ENCODE measurements around the gene CCDC39.
A peak's percentile ranks its signal among the peaks of the same experiment; 100 is the strongest.

Gene CCDC39

GRCh38 chr3:180679178-180680096 lies at the start of gene CCDC39:
Gene CCDC39, minus strand, starts transcription at chr3:180679489. Its CDS starts 109 bp downstream, at chr3:180679380.
- peak; percentile 55 for DNase-seq

DNA sequence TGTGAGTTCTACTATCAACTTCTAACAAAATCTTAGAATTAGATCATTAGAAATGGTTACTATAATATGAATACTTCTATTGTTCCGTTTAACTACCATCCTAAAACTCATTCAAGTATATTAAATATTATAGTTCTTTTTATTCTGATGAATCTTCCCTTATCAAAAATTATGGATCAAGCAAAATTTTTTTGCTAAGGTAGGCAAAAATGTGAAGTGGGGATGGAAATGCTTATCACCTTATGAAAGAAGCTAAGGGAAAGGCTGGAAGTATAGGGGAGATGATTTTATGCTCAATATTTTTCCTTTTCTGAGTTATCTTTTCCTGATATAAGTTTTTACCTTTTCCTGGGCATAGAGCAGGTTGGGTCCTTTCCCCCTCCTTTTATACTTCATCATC lies 40.7 kb upstream of the CCDC39 start:
- DNase-seq: no peak

- no peak for DNase-seq
Measured at GRCh38 chr3:180707896-180708295, 28.6 kb upstream of the CCDC39 start.

GRCh38 chr3:180705619-180706018 lies 26.3 kb upstream of the CCDC39 start:
- DNase-seq: no peak

DNA sequence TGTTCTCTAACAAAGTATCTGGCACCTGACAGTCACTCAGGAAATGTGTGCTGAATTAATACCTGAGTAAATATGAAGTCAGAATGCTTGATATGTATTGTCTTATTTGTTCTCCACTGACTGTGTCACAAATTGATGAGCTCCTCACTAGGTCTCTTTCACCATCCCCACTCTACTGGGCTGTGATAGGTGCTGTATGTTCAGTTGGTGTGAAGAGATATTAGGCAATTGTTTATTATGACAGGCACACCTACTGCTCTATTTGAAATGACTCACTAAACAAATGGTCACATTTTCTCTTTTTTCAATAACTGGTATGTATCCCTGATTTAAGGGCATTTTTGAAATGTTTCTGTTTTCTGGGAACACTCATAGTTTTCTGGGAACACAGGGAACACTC lies 25.2 kb upstream of the CCDC39 start:
- DNase-seq: no peak

DNA sequence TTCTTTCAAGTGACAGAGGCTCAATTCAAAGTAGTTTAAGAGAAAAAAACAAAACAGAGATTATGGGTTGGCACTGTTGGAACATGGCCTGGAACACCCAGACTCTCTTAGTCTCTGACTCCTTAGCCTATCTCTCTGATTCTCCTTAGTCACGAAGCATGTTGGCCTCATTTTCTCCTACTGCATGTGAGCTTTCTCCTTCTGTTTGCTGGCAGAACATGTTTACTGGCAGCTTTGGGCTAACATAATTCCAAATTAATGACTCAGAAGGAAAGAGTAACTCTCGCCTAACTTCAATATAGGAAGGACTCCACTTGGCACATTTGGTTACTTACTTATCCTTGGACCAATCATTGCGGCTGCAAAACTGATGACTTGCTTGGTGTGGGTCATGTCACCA lies 21.7 kb upstream of the CCDC39 start:
- DNase-seq: no peak

DNA sequence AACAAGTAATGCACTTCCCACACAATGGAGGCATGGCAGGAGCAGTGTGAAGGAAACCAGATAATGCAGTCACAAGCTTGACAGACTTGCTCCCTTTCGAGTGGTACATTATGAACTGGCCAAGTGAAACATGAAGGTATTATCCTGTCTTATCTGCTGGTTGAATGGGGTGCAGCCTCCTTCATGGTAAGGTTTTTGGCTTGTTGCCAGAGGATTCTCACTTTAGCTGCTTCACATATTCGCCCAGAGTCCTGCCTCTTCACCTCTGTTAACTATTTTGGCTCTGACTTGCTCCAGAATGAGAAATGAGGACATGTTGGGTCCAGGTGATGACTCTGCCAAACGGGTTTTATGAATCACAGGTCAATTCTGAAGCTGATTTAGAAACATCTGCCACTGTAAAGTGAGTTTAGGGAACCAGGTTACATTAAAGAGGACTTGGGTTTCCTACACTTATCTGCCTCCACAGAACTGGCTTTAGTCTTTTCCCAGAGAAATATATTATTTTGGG lies 19.5 kb upstream of the CCDC39 start:
- DNase-seq: no peak

DNA sequence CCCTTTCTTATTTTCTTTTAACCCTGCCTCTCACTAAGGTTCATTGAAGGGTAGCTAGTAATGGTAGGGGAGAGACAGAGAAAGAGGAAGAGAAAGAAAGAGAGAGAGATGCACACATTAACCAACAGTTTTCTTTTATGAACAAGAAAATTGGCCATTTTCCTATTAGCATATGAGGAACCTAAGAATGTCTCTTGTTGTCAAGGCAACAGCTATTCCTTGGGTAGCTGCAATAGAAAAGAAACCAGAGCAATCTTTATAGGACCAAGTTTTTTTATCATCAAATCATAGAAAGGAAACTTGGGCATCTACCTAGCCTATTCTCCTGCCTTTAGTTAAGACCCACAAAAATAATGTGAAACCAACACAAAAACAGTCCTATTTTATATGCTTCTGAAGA lies 15.0 kb upstream of the CCDC39 start:
- no peak for DNase-seq

DNA sequence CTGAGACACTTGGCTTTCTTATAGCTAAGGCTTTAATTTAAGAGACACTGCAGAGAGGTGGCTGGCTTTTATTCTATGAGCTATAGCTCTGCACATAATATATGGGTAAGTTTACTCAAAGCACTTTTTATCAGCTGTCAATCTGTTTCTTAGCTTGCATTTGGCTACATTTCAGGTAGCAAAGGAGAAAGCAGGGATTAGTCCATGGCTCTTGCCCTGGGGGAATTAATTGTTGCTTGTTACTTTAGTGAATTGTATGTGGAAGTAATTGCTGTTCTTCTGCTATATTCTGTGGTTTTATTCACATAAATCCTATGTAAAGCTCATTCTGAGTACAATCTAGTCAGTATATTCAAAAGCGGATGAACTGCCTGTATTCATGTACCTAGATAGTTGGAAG lies 14.4 kb upstream of the CCDC39 start:
- DNase-seq: no peak

DNA sequence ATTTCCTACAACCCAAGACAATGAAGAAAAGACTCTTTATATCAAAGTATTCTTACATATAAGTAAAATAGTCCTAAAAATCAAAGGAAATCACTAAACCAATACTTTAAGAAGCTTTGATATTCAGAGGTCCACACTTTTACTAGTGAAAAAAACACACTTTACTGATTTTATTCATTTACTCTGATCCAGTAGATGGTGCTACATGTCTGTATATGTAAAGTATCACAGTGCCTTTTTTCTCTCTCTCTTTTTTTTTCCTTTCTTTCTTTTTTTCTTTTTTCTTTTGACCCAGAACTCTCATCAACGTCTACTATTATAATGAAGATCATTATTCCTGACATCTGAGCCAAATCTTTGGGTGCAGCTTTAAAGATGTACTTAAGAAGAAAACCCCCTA lies 10.8 kb upstream of the CCDC39 start:
- no peak for DNase-seq

DNA sequence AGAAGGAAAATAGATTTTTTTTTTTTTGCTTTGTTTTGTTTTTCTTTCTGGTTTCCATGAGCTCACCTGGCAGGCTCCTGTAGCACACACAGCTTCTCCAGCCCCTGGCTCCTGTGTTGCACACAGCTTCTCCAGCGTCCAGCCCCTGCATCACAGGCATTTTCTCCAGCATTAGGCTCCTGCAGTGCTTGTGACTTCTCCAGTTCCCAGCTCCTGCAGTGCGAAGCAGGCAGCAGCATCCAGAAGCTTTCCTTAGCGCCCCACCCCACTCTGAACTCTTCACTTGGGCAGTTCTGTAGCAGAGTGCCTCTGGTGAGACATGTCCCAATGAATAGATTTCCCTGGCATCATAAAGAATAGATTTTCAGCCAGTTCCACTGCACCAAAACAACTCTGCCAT lies 5.5 kb upstream of the CCDC39 start:
- no peak for DNase-seq

DNA sequence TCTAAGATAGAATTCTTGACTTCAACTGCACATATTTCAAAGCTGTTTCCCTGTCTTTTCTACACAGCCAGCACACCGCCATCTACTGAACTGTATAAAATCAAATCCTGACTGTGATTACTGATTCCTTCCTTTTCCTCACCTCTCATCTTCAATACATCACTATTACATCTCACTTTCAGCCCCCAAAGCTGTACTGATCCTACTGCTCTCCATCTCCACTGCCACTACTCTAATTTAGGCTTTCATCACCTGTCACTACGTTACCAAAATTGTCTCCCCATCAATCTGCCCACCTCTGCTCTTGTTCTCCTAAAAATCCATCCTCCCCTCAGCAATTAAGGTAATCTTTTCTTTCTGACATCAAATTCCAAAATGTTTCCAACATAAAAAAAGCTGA lies 4.5 kb upstream of the CCDC39 start:
- DNase-seq: no peak

GRCh38 chr3:180680097-180680430 lies 775 bp upstream of the CCDC39 start:
- no peak for DNase-seq

- DNase-seq: no peak
Measured at GRCh38 chr3:180678231-180678630, 1.1 kb downstream of the CCDC39 start.

- DNase-seq: no peak
Measured at GRCh38 chr3:180661444-180661843, 17.8 kb downstream of the CCDC39 start.

GRCh38 chr3:180657094-180657493 lies 22.2 kb downstream of the CCDC39 start:
- DNase-seq: no peak

GRCh38 chr3:180656406-180656805 lies 22.9 kb downstream of the CCDC39 start:
- no peak for DNase-seq

DNA sequence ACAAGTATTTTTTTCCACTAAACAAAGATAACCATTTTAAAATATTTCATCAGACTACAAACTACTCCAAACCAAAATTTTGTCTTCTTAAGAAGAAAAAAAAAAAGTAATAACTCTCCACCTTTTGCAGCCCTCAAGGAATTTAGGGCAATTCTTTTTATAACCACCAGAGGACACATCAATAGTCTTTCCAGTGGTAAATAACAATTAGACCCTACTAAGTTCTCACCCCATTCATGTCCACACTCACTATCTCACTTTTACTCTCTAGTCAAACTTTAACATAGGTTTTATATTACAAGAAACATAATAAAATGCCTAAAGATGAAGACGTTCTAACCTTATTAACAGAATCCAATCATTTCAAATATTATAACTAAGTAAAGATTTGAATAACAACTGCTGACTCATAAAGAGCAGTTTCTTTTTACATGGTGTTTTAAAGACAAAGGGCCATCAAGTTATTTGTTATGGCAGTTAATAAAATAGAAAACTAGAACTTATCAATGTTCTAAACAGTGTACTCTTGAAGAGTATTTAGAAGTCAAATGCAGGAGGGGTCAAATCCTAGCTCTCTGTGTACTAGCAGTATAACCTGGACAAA lies 33.0 kb downstream of the CCDC39 start:
- no peak for DNase-seq

DNA sequence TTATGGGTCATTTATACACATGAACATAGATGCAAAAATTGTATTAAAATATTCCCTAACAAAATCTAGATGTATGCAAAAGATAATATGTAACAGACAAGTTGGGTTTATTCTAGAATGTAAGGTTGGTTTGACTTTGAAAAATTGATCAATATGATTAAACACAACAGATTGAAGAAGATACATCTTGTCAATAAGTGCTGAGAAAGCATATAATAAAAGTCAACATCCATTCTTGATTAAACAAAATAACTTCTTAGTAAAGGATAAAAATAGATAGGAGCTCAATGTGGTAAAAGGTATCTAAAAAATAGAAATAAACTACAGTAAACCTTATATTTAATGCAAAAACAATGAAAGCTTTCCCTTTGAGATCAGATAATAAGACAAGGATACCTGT lies 38.3 kb downstream of the CCDC39 start:
- DNase-seq: no peak

- DNase-seq: no peak
Measured at GRCh38 chr3:180633722-180634121, 45.6 kb downstream of the CCDC39 start.

DNA sequence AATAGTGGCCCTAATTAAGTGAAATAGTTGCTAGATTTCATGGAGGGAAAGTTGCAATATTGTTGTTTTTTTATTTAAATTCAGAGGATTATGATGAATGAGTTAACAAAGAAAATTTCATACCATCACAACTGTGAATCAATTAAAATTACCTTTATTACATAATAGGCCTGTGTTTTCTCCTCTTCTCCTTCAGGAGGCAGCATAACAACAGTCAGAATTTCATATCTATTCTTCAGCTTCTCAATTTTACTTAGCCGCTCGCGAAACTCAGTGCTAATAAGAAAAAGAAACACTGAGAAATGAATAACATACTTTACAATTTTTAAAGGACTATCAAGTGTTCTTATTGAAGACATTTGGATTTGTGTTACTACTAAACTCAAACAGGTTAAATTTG lies 48.0 kb downstream of the CCDC39 start:
- DNase-seq: no peak

- DNase-seq: no peak
Measured at GRCh38 chr3:180630371-180630770, 48.9 kb downstream of the CCDC39 start.

- no peak for DNase-seq
Measured at GRCh38 chr3:180626844-180627243, 52.4 kb downstream of the CCDC39 start.

GRCh38 chr3:180624714-180625113 lies 54.6 kb downstream of the CCDC39 start:
- no peak for DNase-seq

- DNase-seq: no peak
Measured at GRCh38 chr3:180619723-180620122, 59.6 kb downstream of the CCDC39 start.
